ENCODE measurements around the gene NLGN1. TPM values are rescaled to one million over a fixed set of nuclear protein-coding genes. Genes with fewer than 3 reads are reported as not detected.

The NLGN1 gene
- total RNA-seq, 1 experiment from 2014 or later = not detected

- no peaks in the 10 kb centered on the region for H3K27me3 ChIP-seq (ENCODE audit: insufficient read depth, low read length)
- no peak overlapping the region for H3K4me2 ChIP-seq (ENCODE audit: low read length)
- CTCF ChIA-PET = no interaction called here
- H2AFZ ChIP-seq (ENCODE audit: low read depth, low read length, poor library complexity, severe bottlenecking) = no peak overlapping the region
- no peak for ATAC-seq
- RAD21 ChIA-PET (ENCODE audit: low non-redundant PET in 1 of 2, low total read pairs in 2 of 2, uncharacterized antibody in 2 of 2, unreplicated experiment in 2 of 2) = no interaction called here
- no peak overlapping the region for H3K4me3 ChIP-seq (replicated peaks in 1 of 2; ENCODE audit: low read depth in 1 of 2, low read length in 2 of 2)
- H3K36me3 ChIP-seq (ENCODE audit: control insufficient read depth in 1 of 2, insufficient read depth in 2 of 2, low read length in 2 of 2) = no peaks in the 10 kb centered on the region
- H3K79me2 ChIP-seq (ENCODE audit: insufficient read depth, low read length) = no peaks in the 10 kb centered on the region
- no peak for TF ChIP-seq SIN3A (IDR thresholded peaks at IDR 0.05; ENCODE audit: low read depth)
- TF ChIP-seq EZH2phosphoT487 (IDR thresholded peaks at IDR 0.05; ENCODE audit: borderline replicate concordance) = no peak
- no peak for TF ChIP-seq POLR2A (IDR thresholded peaks at IDR 0.05; ENCODE audit: borderline replicate concordance, extremely low read depth, insufficient read depth, insufficient read length)
- TF ChIP-seq SP1 (IDR thresholded peaks at IDR 0.05; ENCODE audit: low read depth) = no peak
- TF ChIP-seq CBX3 (IDR thresholded peaks at IDR 0.05; ENCODE audit: low read depth) = no peak
- no peak for TF ChIP-seq REST (IDR thresholded peaks at IDR 0.05; ENCODE audit: low read depth)
- no peak for TF ChIP-seq EGR1 (IDR thresholded peaks at IDR 0.05; ENCODE audit: low read depth)
- no peak for TF ChIP-seq EZH2 (IDR thresholded peaks at IDR 0.05)
- no peak overlapping the region for H3K27ac ChIP-seq (ENCODE audit: low read depth, low read length)
- no peaks in the 10 kb centered on the region for H3K9me2 ChIP-seq (ENCODE audit: insufficient read depth)
- H3K9ac ChIP-seq (ENCODE audit: low read length) = no peak overlapping the region
- BruUV-seq (replicated peaks) = no TSS peak
- POLR2A ChIA-PET = no interaction called here
- no peaks in the 10 kb centered on the region for H3K9me3 ChIP-seq (ENCODE audit: control insufficient read depth in 1 of 2, insufficient read depth in 1 of 2, low read depth in 1 of 2, low read length in 2 of 2)
- no peaks in the 10 kb centered on the region for H3K4me1 ChIP-seq (ENCODE audit: control insufficient read depth in 1 of 2, insufficient read depth in 2 of 2, low read length in 2 of 2)
- H4K20me1 ChIP-seq (ENCODE audit: insufficient read depth) = no peaks in the 10 kb centered on the region
- intact Hi-C loops (cut with micrococcal nuclease) = no loop called here
- no peak for DNase-seq (ENCODE audit: low read depth, low spot score)
These were observed 675.1 kb downstream of the NLGN1 start for GRCh38 chr3:174072675-174073074.

GRCh38 chr3:174083706-174084105 is 686.2 kb downstream of the NLGN1 start:
- BruUV-seq (replicated peaks) = no TSS peak
- Histone ChIP-seq H3K36me3 (ENCODE audit: control insufficient read depth in 1 of 2, insufficient read depth in 2 of 2, low read length in 2 of 2) (no peaks in the 10 kb centered on the region), H3K27me3 (ENCODE audit: insufficient read depth, low read length) (no peaks in the 10 kb centered on the region), H3K4me1 (ENCODE audit: control insufficient read depth in 1 of 2, insufficient read depth in 2 of 2, low read length in 2 of 2) (no peaks in the 10 kb centered on the region), H3K9ac (ENCODE audit: low read length) (no peak overlapping the region), H3K9me3 (ENCODE audit: control insufficient read depth in 1 of 2, insufficient read depth in 1 of 2, low read depth in 1 of 2, low read length in 2 of 2) (no peaks in the 10 kb centered on the region), H4K20me1 (ENCODE audit: insufficient read depth) (no peaks in the 10 kb centered on the region), H3K79me2 (ENCODE audit: insufficient read depth, low read length) (no peaks in the 10 kb centered on the region), H2AFZ (ENCODE audit: low read depth, low read length, poor library complexity, severe bottlenecking) (peak overlapping the region; percentile 46), H3K4me3 (replicated peaks in 1 of 2; ENCODE audit: low read depth in 1 of 2, low read length in 2 of 2) (no peak overlapping the region), H3K4me2 (ENCODE audit: low read length) (no peak overlapping the region), H3K27ac (ENCODE audit: low read depth, low read length) (no peak overlapping the region), H3K9me2 (ENCODE audit: insufficient read depth) (no peaks in the 10 kb centered on the region)
- ATAC-seq = no peak
- ChIA-PET POLR2A (no interaction called here), CTCF (no interaction called here), RAD21 (ENCODE audit: low non-redundant PET in 1 of 2, low total read pairs in 2 of 2, uncharacterized antibody in 2 of 2, unreplicated experiment in 2 of 2) (no interaction called here)
- intact Hi-C loops (cut with micrococcal nuclease) = no loop called here
- DNase-seq (ENCODE audit: low read depth, low spot score) = no peak
- TF ChIP-seq SRF (IDR thresholded peaks at IDR 0.05; ENCODE audit: low read depth) (no peak), RAD21 (IDR thresholded peaks at IDR 0.05; ENCODE audit: low read depth) (no peak), CBX3 (IDR thresholded peaks at IDR 0.05; ENCODE audit: low read depth) (no peak), SIN3A (IDR thresholded peaks at IDR 0.05; ENCODE audit: low read depth) (no peak), ZBTB33 (IDR thresholded peaks at IDR 0.05; ENCODE audit: extremely low read depth, insufficient replicate concordance, low read length) (no peak), EGR1 (IDR thresholded peaks at IDR 0.05; ENCODE audit: low read depth) (no peak), POLR2A (IDR thresholded peaks at IDR 0.05; ENCODE audit: borderline replicate concordance, extremely low read depth, insufficient read depth, insufficient read length) (no peak), EZH2 (IDR thresholded peaks at IDR 0.05) (no peak), ZNF274 (IDR thresholded peaks at IDR 0.05; ENCODE audit: low read depth, low read length) (no peak)
